ENCODE data around the gene CAPNS1.

GRCh38 chr19:36163813-36164212, 23.9 kb downstream of the CAPNS1 start:
- no peak for TF ChIP-seq SP1 (IDR thresholded peaks at IDR 0.05)
- TF ChIP-seq SUZ12 (IDR thresholded peaks at IDR 0.05): no peak
- TF ChIP-seq FOXA1 (IDR thresholded peaks at IDR 0.05): no peak
- no peak for TF ChIP-seq BHLHE40 (IDR thresholded peaks at IDR 0.05; ENCODE audit: borderline replicate concordance)
